Measurements from ENCODE around the gene TMEM204. TPM values are rescaled to one million over a fixed set of nuclear protein-coding genes. Genes with fewer than 3 reads are reported as not detected.

Gene TMEM204
- total and polyA plus RNA-seq, 2 donors (not counting 1 experiment from before 2014, with no cell fraction given): 0.27 to 2.7 TPM

DNA sequence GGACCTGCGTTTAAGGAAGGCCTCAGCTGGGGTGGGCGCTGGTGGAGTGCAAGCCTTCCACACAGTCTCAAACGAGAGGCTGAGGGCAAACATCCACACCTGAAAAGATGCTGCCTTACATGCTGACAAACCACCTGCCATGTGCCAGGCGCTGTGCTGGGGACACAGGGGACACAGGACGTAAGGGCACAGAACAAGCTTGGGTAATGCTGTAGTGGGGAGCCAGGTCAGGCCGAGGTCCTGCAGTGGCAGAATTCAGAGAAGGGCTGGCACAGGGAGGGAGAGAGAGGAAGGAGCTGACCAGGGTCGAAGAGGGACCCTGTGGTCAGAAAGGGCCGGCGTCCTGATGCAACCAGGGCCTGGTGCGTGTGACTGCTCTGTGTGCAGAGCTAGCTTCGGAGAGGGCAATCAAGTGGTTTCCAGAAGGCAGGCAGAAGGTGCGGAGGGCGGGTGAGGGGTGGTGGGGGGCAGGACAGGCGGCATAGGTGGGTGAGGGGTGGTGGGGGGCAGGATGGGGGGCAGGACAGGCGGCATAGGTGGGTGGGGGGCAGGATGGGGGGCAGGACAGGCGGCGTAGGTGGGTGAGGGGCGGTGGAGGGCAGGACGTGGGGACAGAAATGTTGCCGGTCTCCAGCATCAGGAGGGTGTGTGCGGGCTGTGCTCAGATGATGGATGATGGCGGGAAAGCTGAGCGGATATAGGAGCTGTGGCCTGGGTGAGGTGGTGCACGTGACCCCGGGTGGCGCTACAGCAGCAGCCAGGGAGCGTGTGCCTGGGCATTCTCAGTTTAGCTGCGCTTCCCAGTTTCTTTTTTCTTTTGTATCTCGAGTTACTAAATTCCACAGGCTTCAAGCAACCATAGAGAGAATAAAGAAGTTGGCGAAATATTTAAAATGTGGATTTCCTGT, 21.6 kb upstream of the TMEM204 start:
- Histone ChIP-seq H3K27me3 (replicated peaks in 1 of 4; ENCODE audit: control extremely low read depth in 1 of 4, control insufficient read depth in 3 of 4, insufficient read depth in 4 of 4, low read length in 3 of 4) (no peaks in the 10 kb centered on the region), H3K36me3 (replicated peaks in 1 of 2; ENCODE audit: control extremely low read depth in 1 of 2, control insufficient read depth in 1 of 2, extremely low read depth in 1 of 2, insufficient read depth in 2 of 2, low read length in 1 of 2) (peaks cover 0 to 9% of the 10 kb centered on the region in 2 experiments), H2AFZ (ENCODE audit: insufficient read depth, low read depth, low read length, poor library complexity, severe bottlenecking) (no peak overlapping the region), H3K9me3 (ENCODE audit: control extremely low read depth in 1 of 3, control insufficient read depth in 2 of 3, insufficient read depth in 1 of 3, low read length in 2 of 3) (peaks cover 0 to 19% (median 7%) of the 10 kb centered on the region in 3 donors), H4K20me1 (ENCODE audit: control insufficient read depth, insufficient read depth, low read length, poor library complexity, severe bottlenecking) (no peaks in the 10 kb centered on the region), H3K79me2 (ENCODE audit: control insufficient read depth, insufficient read depth, low read length) (no peaks in the 10 kb centered on the region), H3K9ac (ENCODE audit: low read length) (no peak overlapping the region), H3K4me3 (ENCODE audit: control extremely low read depth in 1 of 5, extremely low read depth in 1 of 5, insufficient read depth in 1 of 5, low read depth in 2 of 5, low read length in 4 of 5) (no peak overlapping the region), H3K4me1 (ENCODE audit: control insufficient read depth in 2 of 2, insufficient read depth in 2 of 2, low read length in 2 of 2) (no peaks in the 10 kb centered on the region), H3K4me2 (replicated peaks; ENCODE audit: low read depth, low read length, poor library complexity, severe bottlenecking) (no peak overlapping the region), H3K27ac (ENCODE audit: low read length in 2 of 2) (no peak overlapping the region)
- H3K4me1 Mint-ChIP-seq: no peaks in the 10 kb centered on the region
- whole genome bisulfite sequencing (ENCODE audit: insufficient coverage): 69% methylated on average over 23 of the region's 30 CpGs
- DNase-seq (no peak), ATAC-seq (ENCODE audit: low read depth) (no peak)
- ChIA-PET CTCF (interaction anchor here (0.6 kb wide), 1 partner anchor 131 kb away, joined by 3 read pairs; no protein-coding TSS in a partner anchor), POLR2A (interaction anchor here (0.6 kb wide), 1 partner anchor 85 kb away, joined by 3 read pairs; no protein-coding TSS in a partner anchor)
- H3K27ac Mint-ChIP-seq: no peak overlapping the region
- H3K9me3 Mint-ChIP-seq (ENCODE audit: insufficient read depth): no peaks in the 10 kb centered on the region
- H3K27me3 Mint-ChIP-seq: no peaks in the 10 kb centered on the region
- intact Hi-C loops (cut with micrococcal nuclease): no loop called here
- H3K4me3 Mint-ChIP-seq: no peak overlapping the region
- no peak for TF ChIP-seq EZH2 (IDR thresholded peaks at IDR 0.05; ENCODE audit: borderline replicate concordance, insufficient read depth, low read depth, low read length, poor library complexity, severe bottlenecking)
- TF ChIP-seq CTCF (IDR thresholded peaks at IDR 0.05): no peak

DNA sequence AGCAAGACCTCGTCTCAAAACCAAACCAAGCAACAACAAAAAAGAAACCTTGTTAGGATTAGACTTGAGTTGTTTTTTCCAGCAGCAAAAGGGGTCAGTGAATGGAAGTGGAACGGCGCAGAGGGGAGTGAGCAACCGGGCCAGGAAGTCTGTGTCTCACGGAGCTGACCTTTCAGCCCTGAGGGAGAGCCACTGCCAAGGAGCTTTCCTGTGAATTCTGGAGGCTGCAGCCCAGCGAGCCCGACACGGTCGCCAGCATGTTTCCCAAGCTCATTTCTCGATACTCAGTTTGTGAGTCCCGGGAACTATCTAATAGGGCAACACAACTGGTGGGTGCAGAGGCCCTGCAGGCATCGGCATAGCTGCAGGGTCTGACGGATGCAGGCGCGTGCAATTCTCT, 20.7 kb upstream of the TMEM204 start:
- H3K9me3 ChIP-seq (ENCODE audit: control extremely low read depth in 1 of 3, control insufficient read depth in 2 of 3, insufficient read depth in 1 of 3, low read length in 2 of 3): peaks cover 0 to 19% (median 7%) of the 10 kb centered on the region in 3 donors
- DNase-seq (no peak), ATAC-seq (ENCODE audit: low read depth) (no peak)
- ChIA-PET POLR2A (interaction anchor here (0.6 kb wide), 1 partner anchor 84 kb away, joined by 3 read pairs; no protein-coding TSS in a partner anchor), CTCF (interaction anchor here (0.6 kb wide), 1 partner anchor 132 kb away, joined by 3 read pairs; no protein-coding TSS in a partner anchor)
- no peaks in the 10 kb centered on the region for H3K27me3 ChIP-seq (replicated peaks in 1 of 4; ENCODE audit: control extremely low read depth in 1 of 4, control insufficient read depth in 3 of 4, insufficient read depth in 4 of 4, low read length in 3 of 4)
- no peaks in the 10 kb centered on the region for H4K20me1 ChIP-seq (ENCODE audit: control insufficient read depth, insufficient read depth, low read length, poor library complexity, severe bottlenecking)
- intact Hi-C loops (cut with micrococcal nuclease): no loop called here
- TF ChIP-seq CTCF (IDR thresholded peaks at IDR 0.05) (no peak), EZH2 (IDR thresholded peaks at IDR 0.05; ENCODE audit: borderline replicate concordance, insufficient read depth, low read depth, low read length, poor library complexity, severe bottlenecking) (no peak)
- no peak overlapping the region for H3K27ac Mint-ChIP-seq
- H3K9ac ChIP-seq (ENCODE audit: low read length): no peak overlapping the region
- no peaks in the 10 kb centered on the region for H3K9me3 Mint-ChIP-seq (ENCODE audit: insufficient read depth)
- H3K4me3 ChIP-seq (ENCODE audit: control extremely low read depth in 1 of 5, extremely low read depth in 1 of 5, insufficient read depth in 1 of 5, low read depth in 2 of 5, low read length in 4 of 5): no peak overlapping the region
- no peaks in the 10 kb centered on the region for H3K27me3 Mint-ChIP-seq
- H3K4me2 ChIP-seq (replicated peaks; ENCODE audit: low read depth, low read length, poor library complexity, severe bottlenecking): no peak overlapping the region
- no peaks in the 10 kb centered on the region for H3K4me1 Mint-ChIP-seq
- peaks cover 0 to 6% of the 10 kb centered on the region in 2 experiments for H3K36me3 ChIP-seq (replicated peaks in 1 of 2; ENCODE audit: control extremely low read depth in 1 of 2, control insufficient read depth in 1 of 2, extremely low read depth in 1 of 2, insufficient read depth in 2 of 2, low read length in 1 of 2)
- H3K4me1 ChIP-seq (ENCODE audit: control insufficient read depth in 2 of 2, insufficient read depth in 2 of 2, low read length in 2 of 2): no peaks in the 10 kb centered on the region
- no peak overlapping the region for H3K4me3 Mint-ChIP-seq
- H3K79me2 ChIP-seq (ENCODE audit: control insufficient read depth, insufficient read depth, low read length): no peaks in the 10 kb centered on the region
- H2AFZ ChIP-seq (ENCODE audit: insufficient read depth, low read depth, low read length, poor library complexity, severe bottlenecking): no peak overlapping the region
- WGBS (ENCODE audit: insufficient coverage): 97% methylated on average over 14 of the region's 15 CpGs
- no peak overlapping the region for H3K27ac ChIP-seq (ENCODE audit: low read length in 2 of 2)
